Urinary bladder (tissue), 4 donors: Measurements from ENCODE around the gene SERPINB1. TPM values are rescaled to one million over a fixed set of nuclear protein-coding genes. Genes with fewer than 3 reads are reported as not detected.

ENCODE experiments used
- DNase-seq: peaks from one replicate; pipeline ENCODE4 v3.0.0-alpha.2; 2015; ENCODE audit errors: extremely low spot score
- H3K27ac ChIP-seq: one replicate; pipeline ENCODE4 v1.5.1; 2013; ENCODE audit warnings: low read depth, mild to moderate bottlenecking, moderate library complexity
- H3K36me3 ChIP-seq: one replicate; pipeline ENCODE4 v1.6.1; 2013; ENCODE audit warnings: mild to moderate bottlenecking, moderate library complexity; ENCODE audit not compliant: insufficient read depth
- H3K4me1 ChIP-seq: one replicate; pipeline ENCODE4 v1.6.1; 2013; ENCODE audit warnings: mild to moderate bottlenecking, moderate library complexity; ENCODE audit not compliant: insufficient read depth
- H3K4me3 ChIP-seq: one replicate; pipeline ENCODE4 v1.5.1; 2013; ENCODE audit warnings: low read depth, low read length
- WGBS: extraction: QIAGEN DNeasy Blood & Tissue Kit; methylation state at CpG from one replicate; pipeline ENCODE4 v1.1.7; 2013; 5-methylcytosine and 5-hydroxymethylcytosine counted together
- polyA plus RNA-seq: library from polyadenylated mRNA; stranded (reverse); fragments of 200-250 nt; gene quantifications from one replicate; pipeline ENCODE4 v1.2.3, GENCODE V29; 2013
- total RNA-seq: library from RNA; depleted of rRNA; stranded (reverse); fragments of >200 nt; gene quantifications from one replicate; pipeline ENCODE4 v1.2.3, GENCODE V29; 2014
- donor health status: healthy with polysubstance abuse.
- donor health status: healthy.

SERPINB1 gene
- total and polyA plus RNA-seq, 2 donors, result 15.9 to 29.3 TPM

DNA sequence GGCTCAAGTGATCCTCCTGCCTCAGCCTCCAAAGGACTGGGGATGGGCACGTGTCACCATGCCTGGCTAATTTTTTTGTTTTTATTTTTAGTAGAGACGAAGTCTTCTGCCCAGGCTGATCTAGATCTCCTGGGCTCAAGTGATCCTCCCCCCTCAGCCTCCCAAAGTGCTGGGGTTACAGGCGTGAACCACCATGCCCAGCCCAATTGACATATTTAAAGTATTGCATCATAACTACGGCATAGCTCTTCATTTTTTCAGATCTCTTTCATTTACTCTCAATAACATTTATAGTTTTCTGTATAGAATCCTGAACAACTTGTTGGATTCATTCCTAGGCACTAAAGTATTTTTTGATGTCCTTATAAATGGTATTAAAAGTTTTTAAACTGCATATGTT lies 13.0 kb downstream of the SERPINB1 start:
- Histone ChIP-seq H3K4me3 (no peak overlapping the region), H3K27ac (no peak overlapping the region), H3K4me1 (no peaks in the 10 kb centered on the region), H3K36me3 (peaks cover 3% of the 10 kb centered on the region)
- no peak for DNase-seq
- 90% methylated on average over 4 of the region's 4 CpGs for WGBS

DNA sequence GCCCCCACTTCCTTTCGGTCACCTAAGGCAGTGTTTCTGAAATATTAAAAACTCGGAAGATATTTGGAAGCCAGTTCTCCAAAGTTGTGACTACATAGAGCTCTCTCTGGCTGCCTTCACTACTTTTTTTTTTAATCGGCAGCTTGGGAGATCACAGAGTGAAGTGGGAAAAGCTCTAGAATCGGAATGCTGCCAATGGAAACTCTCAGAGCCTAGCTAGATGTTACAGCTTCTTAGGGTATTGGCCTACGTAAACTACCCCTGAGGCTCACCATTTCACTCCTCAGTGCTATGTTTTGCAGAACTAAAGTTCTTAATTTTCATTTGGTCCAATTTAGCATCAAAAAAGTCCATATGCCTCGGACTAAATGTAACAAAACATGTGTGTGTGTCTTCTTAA lies 14.5 kb downstream of the SERPINB1 start:
- DNase-seq, result no peak
- H3K4me1 ChIP-seq, result no peaks in the 10 kb centered on the region
- H3K36me3 ChIP-seq, result peaks cover 3% of the 10 kb centered on the region
- 74% methylated on average over 6 of the region's 6 CpGs for WGBS
- no peak overlapping the region for H3K4me3 ChIP-seq
- H3K27ac ChIP-seq, result no peak overlapping the region

- Histone ChIP-seq H3K36me3 (no peaks in the 10 kb centered on the region), H3K4me3 (no peak overlapping the region), H3K4me1 (no peaks in the 10 kb centered on the region), H3K27ac (no peak overlapping the region)
- DNase-seq, result no peak
- WGBS, result 87% methylated on average over 2 of the region's 2 CpGs
These were observed 15.5 kb downstream of the SERPINB1 start for GRCh38 chr6:2826131-2826530.

- no peaks in the 10 kb centered on the region for H3K4me1 ChIP-seq
- H3K4me3 ChIP-seq, result no peak overlapping the region
- no peaks in the 10 kb centered on the region for H3K36me3 ChIP-seq
- DNase-seq, result no peak
- 88% methylated on average over 7 of the region's 7 CpGs for WGBS
- H3K27ac ChIP-seq, result no peak overlapping the region
These were observed 18.4 kb downstream of the SERPINB1 start for GRCh38 chr6:2823104-2823850.

GRCh38 chr6:2821554-2821953 lies 20.1 kb downstream of the SERPINB1 start:
- 96% methylated on average over 3 of the region's 3 CpGs for WGBS
- Histone ChIP-seq H3K27ac (no peak overlapping the region), H3K36me3 (no peaks in the 10 kb centered on the region), H3K4me3 (no peak overlapping the region), H3K4me1 (no peaks in the 10 kb centered on the region)
- no peak for DNase-seq

DNA sequence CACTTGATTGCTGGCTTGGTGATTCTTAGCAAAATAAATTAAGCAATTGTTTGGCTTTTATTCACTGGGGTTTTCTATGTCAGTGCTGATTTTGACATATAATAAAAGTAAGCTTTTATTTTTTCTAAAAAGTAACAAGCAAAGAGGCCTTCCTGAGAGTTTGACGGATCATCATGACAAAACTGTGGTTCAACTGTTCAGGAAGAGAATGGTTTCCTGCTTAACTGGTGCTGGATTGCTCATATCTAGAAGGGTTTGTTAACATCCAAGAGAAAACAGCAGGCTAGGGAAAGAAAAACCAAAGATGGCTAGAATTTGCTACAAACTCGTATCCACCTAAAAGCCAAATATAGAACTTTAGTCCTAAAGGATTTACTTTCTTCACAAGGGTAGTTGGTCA lies 21.2 kb downstream of the SERPINB1 start:
- no peak overlapping the region for H3K27ac ChIP-seq
- no peak for DNase-seq
- no peaks in the 10 kb centered on the region for H3K36me3 ChIP-seq
- WGBS, result 87% methylated on average over 2 of the region's 2 CpGs
- no peak overlapping the region for H3K4me3 ChIP-seq
- no peaks in the 10 kb centered on the region for H3K4me1 ChIP-seq

GRCh38 chr6:2819978-2820377 lies 21.7 kb downstream of the SERPINB1 start:
- Histone ChIP-seq H3K36me3 (no peaks in the 10 kb centered on the region), H3K27ac (no peak overlapping the region), H3K4me3 (no peak overlapping the region), H3K4me1 (no peaks in the 10 kb centered on the region)
- no peak for DNase-seq
- 72% methylated on average over 7 of the region's 7 CpGs for WGBS

DNA sequence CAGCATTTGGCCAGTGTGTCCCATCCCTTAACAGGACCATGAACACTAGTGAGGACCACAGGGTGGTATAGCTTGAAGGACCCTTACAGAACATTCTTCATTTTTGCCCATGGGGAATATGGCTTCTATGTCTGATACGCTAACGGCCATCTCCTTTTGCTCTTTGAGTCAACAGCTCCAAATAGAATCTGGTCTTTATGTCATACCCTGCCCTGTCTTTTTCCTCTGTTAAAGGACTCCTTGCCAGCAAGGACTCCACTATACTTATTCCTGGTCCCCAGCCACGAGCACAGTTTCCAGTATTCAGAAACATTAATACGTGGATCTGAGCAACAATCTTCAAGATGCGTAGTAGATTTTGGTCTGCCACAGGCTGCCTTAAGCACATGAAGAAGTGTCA lies 22.5 kb downstream of the SERPINB1 start:
- no peak overlapping the region for H3K4me3 ChIP-seq
- 82% methylated on average over 5 of the region's 5 CpGs for WGBS
- no peaks in the 10 kb centered on the region for H3K4me1 ChIP-seq
- no peak overlapping the region for H3K27ac ChIP-seq
- no peak for DNase-seq
- H3K36me3 ChIP-seq, result no peaks in the 10 kb centered on the region

- Histone ChIP-seq H3K36me3 (no peaks in the 10 kb centered on the region), H3K27ac (no peak overlapping the region), H3K4me1 (no peaks in the 10 kb centered on the region), H3K4me3 (no peak overlapping the region)
- 16% methylated on average over 3 of the region's 3 CpGs for WGBS
- no peak for DNase-seq
These were observed 23.1 kb downstream of the SERPINB1 start for GRCh38 chr6:2818593-2818992.

- no peaks in the 10 kb centered on the region for H3K36me3 ChIP-seq
- H3K27ac ChIP-seq, result no peak overlapping the region
- H3K4me3 ChIP-seq, result no peak overlapping the region
- WGBS, result 17% methylated on average over 4 of the region's 4 CpGs
- no peak for DNase-seq
- no peaks in the 10 kb centered on the region for H3K4me1 ChIP-seq
These were observed 23.7 kb downstream of the SERPINB1 start for GRCh38 chr6:2817903-2818443.

- Histone ChIP-seq H3K4me1 (no peaks in the 10 kb centered on the region), H3K36me3 (no peaks in the 10 kb centered on the region), H3K27ac (no peak overlapping the region), H3K4me3 (no peak overlapping the region)
- no peak for DNase-seq
These were observed 25.5 kb downstream of the SERPINB1 start for GRCh38 chr6:2816158-2816557.

GRCh38 chr6:2812695-2813094 lies 29.0 kb downstream of the SERPINB1 start:
- DNase-seq, result no peak
- 94% methylated on average over 3 of the region's 3 CpGs for WGBS
- Histone ChIP-seq H3K27ac (no peak overlapping the region), H3K36me3 (no peaks in the 10 kb centered on the region), H3K4me3 (no peak overlapping the region), H3K4me1 (no peaks in the 10 kb centered on the region)

DNA sequence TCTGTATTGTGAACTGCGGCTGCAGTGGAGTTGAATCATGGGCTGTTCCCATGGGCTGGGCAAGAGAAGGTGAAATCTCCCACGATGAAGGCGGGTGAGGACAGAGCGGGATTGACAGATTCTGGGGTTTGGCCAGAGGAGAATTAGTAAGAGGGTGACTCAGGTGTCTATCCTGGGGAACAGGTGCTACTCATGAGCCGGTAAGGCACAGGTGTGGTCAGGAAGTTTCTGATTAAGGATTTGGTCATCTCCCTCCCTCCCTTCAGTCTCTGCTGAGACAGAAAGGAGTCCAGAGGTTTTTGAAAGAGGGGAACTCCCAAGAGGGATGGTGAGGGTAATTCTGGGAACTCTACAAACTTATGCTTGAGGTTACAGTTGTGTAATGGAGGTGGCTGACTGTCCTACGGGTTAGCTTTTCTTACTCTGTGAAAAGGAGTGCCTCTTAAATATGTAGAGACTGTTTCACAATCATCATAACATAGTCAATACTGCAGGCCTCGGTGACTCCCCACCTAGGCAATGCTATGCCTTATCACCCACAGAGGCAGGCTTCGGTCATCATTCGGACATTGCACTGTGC lies 31.5 kb downstream of the SERPINB1 start:
- Histone ChIP-seq H3K36me3 (no peaks in the 10 kb centered on the region), H3K4me1 (no peaks in the 10 kb centered on the region), H3K27ac (no peak overlapping the region), H3K4me3 (no peak overlapping the region)
- DNase-seq, result no peak
- 86% methylated on average over 9 of the region's 9 CpGs for WGBS

- H3K36me3 ChIP-seq, result no peaks in the 10 kb centered on the region
These were observed 32.6 kb downstream of the SERPINB1 start for GRCh38 chr6:2809015-2809414.

More at GRCh38 chr6:2809015-2809414, 32.6 kb downstream of the SERPINB1 start:
- Histone ChIP-seq H3K27ac (no peak overlapping the region), H3K4me3 (no peak overlapping the region), H3K4me1 (no peaks in the 10 kb centered on the region)
- no peak for DNase-seq
- 91% methylated on average over 2 of the region's 2 CpGs for WGBS
